Measurements from ENCODE around the gene NMS. TPM values are rescaled to one million over a fixed set of nuclear protein-coding genes. Genes with fewer than 3 reads are reported as not detected.

Gene NMS
- total RNA-seq, 1 donor from 2014 or later = not detected

- no peaks in the 10 kb centered on the region for H3K9me3 Mint-ChIP-seq (ENCODE audit: unreplicated experiment)
- no peak overlapping the region for H3K27ac Mint-ChIP-seq (ENCODE audit: unreplicated experiment)
- DNase-seq (ENCODE audit: low read depth) (no peak), FAIRE-seq (no peak)
- peaks cover 16% of the 10 kb centered on the region for H3K27me3 Mint-ChIP-seq (ENCODE audit: low read depth, unreplicated experiment)
- TF ChIP-seq EZH2 (IDR thresholded peaks at IDR 0.05; ENCODE audit: insufficient read depth, low read length) (no peak), CTCF (IDR thresholded peaks at IDR 0.05; ENCODE audit: insufficient read depth, low read depth, low read length) (no peak)
- H3K4me1 Mint-ChIP-seq (ENCODE audit: low read depth, unreplicated experiment) = no peaks in the 10 kb centered on the region
- Histone ChIP-seq H3K9me3 (ENCODE audit: insufficient read depth, low read depth, low read length) (no peaks in the 10 kb centered on the region), H3K4me2 (ENCODE audit: low read length) (no peak overlapping the region), H3K27ac (ENCODE audit: low read depth, low read length) (no peak overlapping the region), H3K27me3 (ENCODE audit: insufficient read depth, low read length) (no peaks in the 10 kb centered on the region), H3K36me3 (ENCODE audit: insufficient read depth, low read length) (no peaks in the 10 kb centered on the region), H2AFZ (ENCODE audit: low read depth, low read length) (no peak overlapping the region), H3K4me1 (ENCODE audit: insufficient read depth, low read length) (no peaks in the 10 kb centered on the region), H3K79me2 (ENCODE audit: insufficient read depth, low read length) (no peaks in the 10 kb centered on the region), H3K9ac (ENCODE audit: low read length) (no peak overlapping the region), H3K4me3 (ENCODE audit: insufficient read depth, low read depth, low read length) (no peak overlapping the region), H4K20me1 (ENCODE audit: insufficient read depth, low read length) (no peaks in the 10 kb centered on the region)
- no peaks in the 10 kb centered on the region for H3K36me3 Mint-ChIP-seq (ENCODE audit: low read depth, unreplicated experiment)
- no peak overlapping the region for H3K4me3 Mint-ChIP-seq (ENCODE audit: unreplicated experiment)
Measured at GRCh38 chr2:100470898-100471514, 724 bp downstream of the NMS start.

DNA sequence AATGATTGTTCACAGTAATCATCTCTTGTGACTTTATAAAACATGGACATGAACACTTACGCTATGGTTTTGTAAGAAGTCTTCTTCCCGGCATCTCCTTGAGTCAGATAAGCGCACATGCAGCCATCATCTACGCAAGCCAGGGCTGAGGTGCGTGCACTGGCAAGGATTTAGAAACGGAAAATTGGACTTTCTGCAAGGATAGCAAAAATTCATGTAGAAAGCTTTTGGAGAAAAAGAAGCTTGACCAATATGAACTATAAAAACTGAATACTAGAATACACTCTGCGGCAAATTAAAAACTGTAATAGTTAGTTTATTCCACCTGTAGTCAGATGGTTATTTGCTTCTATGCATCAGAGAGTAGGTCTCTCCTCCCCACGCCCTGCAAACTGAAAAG is 6.3 kb downstream of the NMS start:
- no peak for FAIRE-seq

More for the DNA sequence above, 6.3 kb downstream of the NMS start:
- no peaks in the 10 kb centered on the region for H3K27me3 ChIP-seq (ENCODE audit: insufficient read depth, low read length)
- no peak overlapping the region for H3K9ac ChIP-seq (ENCODE audit: low read length)
- no peak overlapping the region for H3K4me3 ChIP-seq (ENCODE audit: insufficient read depth, low read depth, low read length)
- no peaks in the 10 kb centered on the region for H3K9me3 Mint-ChIP-seq (ENCODE audit: unreplicated experiment)
- H3K4me3 Mint-ChIP-seq (ENCODE audit: unreplicated experiment) = no peak overlapping the region
- no peaks in the 10 kb centered on the region for H3K79me2 ChIP-seq (ENCODE audit: insufficient read depth, low read length)
- H3K9me3 ChIP-seq (ENCODE audit: insufficient read depth, low read depth, low read length) = no peaks in the 10 kb centered on the region
- H3K4me1 Mint-ChIP-seq (ENCODE audit: low read depth, unreplicated experiment) = no peaks in the 10 kb centered on the region
- TF ChIP-seq CTCF (IDR thresholded peaks at IDR 0.05; ENCODE audit: insufficient read depth, low read depth, low read length) = no peak
- no peak for TF ChIP-seq EZH2 (IDR thresholded peaks at IDR 0.05; ENCODE audit: insufficient read depth, low read length)
- H4K20me1 ChIP-seq (ENCODE audit: insufficient read depth, low read length) = no peaks in the 10 kb centered on the region
- H3K27me3 Mint-ChIP-seq (ENCODE audit: low read depth, unreplicated experiment) = peaks cover 16% of the 10 kb centered on the region
- H3K27ac ChIP-seq (ENCODE audit: low read depth, low read length) = no peak overlapping the region
- H2AFZ ChIP-seq (ENCODE audit: low read depth, low read length) = no peak overlapping the region
- H3K36me3 ChIP-seq (ENCODE audit: insufficient read depth, low read length) = no peaks in the 10 kb centered on the region
- H3K27ac Mint-ChIP-seq (ENCODE audit: unreplicated experiment) = no peak overlapping the region
- no peak for DNase-seq (ENCODE audit: low read depth)
- H3K4me2 ChIP-seq (ENCODE audit: low read length) = no peak overlapping the region
- H3K4me1 ChIP-seq (ENCODE audit: insufficient read depth, low read length) = no peaks in the 10 kb centered on the region
- H3K36me3 Mint-ChIP-seq (ENCODE audit: low read depth, unreplicated experiment) = no peaks in the 10 kb centered on the region
